ENCODE results near the gene RAPGEF4.

GRCh38 chr2:172762574-172762973, 26.9 kb downstream of the RAPGEF4 start:
- TF ChIP-seq POLR2A (IDR thresholded peaks at IDR 0.05; ENCODE audit: low read length) (no peak), GATA1 (IDR thresholded peaks at IDR 0.05; ENCODE audit: low read depth, low read length) (no peak)

Measured in erythroblast (primary cell).